ENCODE measurements around the gene PMAIP1. TPM values are rescaled to one million over a fixed set of nuclear protein-coding genes. Genes with fewer than 3 reads are reported as not detected.

Gene PMAIP1
- total RNA-seq, 2 experiments from 2014 or later, result 22.9 to 23.3 TPM

- ChIA-PET POLR2A (interaction anchor here (0.6 to 1.2 kb wide), 3 partner anchors 35 to 1354 kb away, joined by 3 to 5 read pairs (median 3); no protein-coding TSS in a partner anchor), CTCF (ENCODE audit: unreplicated experiment) (interaction anchor here (0.7 kb wide), 1 partner anchor 21 kb away, joined by 8 read pairs; no protein-coding TSS in a partner anchor)
- Histone ChIP-seq H3K79me2 (ENCODE audit: insufficient read depth, low read depth, low read length) (peaks cover 22% of the 10 kb centered on the region), H3K36me3 (ENCODE audit: insufficient read depth, low read length) (peaks cover 15% of the 10 kb centered on the region), H2AFZ (ENCODE audit: low read length) (no peak overlapping the region), H4K20me1 (ENCODE audit: insufficient read depth, low read length) (peaks cover 15% of the 10 kb centered on the region), H3K27ac (ENCODE audit: low read depth, low read length, poor library complexity, severe bottlenecking) (no peak overlapping the region), H3K9me3 (ENCODE audit: low read length) (no peaks in the 10 kb centered on the region), H3K4me1 (ENCODE audit: insufficient read depth, low read length, poor library complexity, severe bottlenecking) (peaks cover 10% of the 10 kb centered on the region), H3K4me2 (ENCODE audit: low read length) (no peak overlapping the region), H3K4me3 (ENCODE audit: low read depth, low read length, poor library complexity, severe bottlenecking) (no peak overlapping the region), H3K9me2 (ENCODE audit: insufficient read depth, low read length) (no peaks in the 10 kb centered on the region)
- TF ChIP-seq, protein P1, sequence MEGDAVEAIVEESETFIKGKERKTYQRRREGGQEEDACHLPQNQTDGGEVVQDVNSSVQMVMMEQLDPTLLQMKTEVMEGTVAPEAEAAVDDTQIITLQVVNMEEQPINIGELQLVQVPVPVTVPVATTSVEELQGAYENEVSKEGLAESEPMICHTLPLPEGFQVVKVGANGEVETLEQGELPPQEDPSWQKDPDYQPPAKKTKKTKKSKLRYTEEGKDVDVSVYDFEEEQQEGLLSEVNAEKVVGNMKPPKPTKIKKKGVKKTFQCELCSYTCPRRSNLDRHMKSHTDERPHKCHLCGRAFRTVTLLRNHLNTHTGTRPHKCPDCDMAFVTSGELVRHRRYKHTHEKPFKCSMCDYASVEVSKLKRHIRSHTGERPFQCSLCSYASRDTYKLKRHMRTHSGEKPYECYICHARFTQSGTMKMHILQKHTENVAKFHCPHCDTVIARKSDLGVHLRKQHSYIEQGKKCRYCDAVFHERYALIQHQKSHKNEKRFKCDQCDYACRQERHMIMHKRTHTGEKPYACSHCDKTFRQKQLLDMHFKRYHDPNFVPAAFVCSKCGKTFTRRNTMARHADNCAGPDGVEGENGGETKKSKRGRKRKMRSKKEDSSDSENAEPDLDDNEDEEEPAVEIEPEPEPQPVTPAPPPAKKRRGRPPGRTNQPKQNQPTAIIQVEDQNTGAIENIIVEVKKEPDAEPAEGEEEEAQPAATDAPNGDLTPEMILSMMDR (conservative IDR thresholded peaks at IDR 0.05; ENCODE audit: low read length), result no peak
- no peak for TF ChIP-seq EZH2phosphoT487 (IDR thresholded peaks at IDR 0.05; ENCODE audit: borderline replicate concordance, low read depth, low read length)
- no TSS peak for BruUV-seq (replicated peaks)
- intact Hi-C loops (cut with micrococcal nuclease; ENCODE audit: unreplicated experiment), result no loop called here
- no peak for DNase-seq (ENCODE audit: low spot score)
Measured at GRCh38 chr18:59897321-59897954, 2.4 kb upstream of the PMAIP1 start.

- BruUV-seq (replicated peaks), result no TSS peak
- POLR2A ChIA-PET, result interaction anchor here (3.5 kb wide), 1 partner anchor 14 kb away, joined by 22 read pairs; no protein-coding TSS in a partner anchor
Measured at GRCh38 chr18:59898093-59898492, 1.7 kb upstream of the PMAIP1 start.

More at GRCh38 chr18:59898093-59898492, 1.7 kb upstream of the PMAIP1 start:
- Histone ChIP-seq H3K4me3 (ENCODE audit: low read depth, low read length, poor library complexity, severe bottlenecking) (no peak overlapping the region), H3K4me1 (ENCODE audit: insufficient read depth, low read length, poor library complexity, severe bottlenecking) (peaks cover 16% of the 10 kb centered on the region), H3K4me2 (ENCODE audit: low read length) (no peak overlapping the region), H3K9me2 (ENCODE audit: insufficient read depth, low read length) (no peaks in the 10 kb centered on the region), H3K36me3 (ENCODE audit: insufficient read depth, low read length) (peaks cover 22% of the 10 kb centered on the region), H2AFZ (ENCODE audit: low read length) (no peak overlapping the region), H3K79me2 (ENCODE audit: insufficient read depth, low read depth, low read length) (peaks cover 28% of the 10 kb centered on the region), H4K20me1 (ENCODE audit: insufficient read depth, low read length) (peaks cover 22% of the 10 kb centered on the region), H3K9me3 (ENCODE audit: low read length) (no peaks in the 10 kb centered on the region), H3K27ac (ENCODE audit: low read depth, low read length, poor library complexity, severe bottlenecking) (no peak overlapping the region)
- intact Hi-C loops (cut with micrococcal nuclease; ENCODE audit: unreplicated experiment), result no loop called here
- CTCF ChIA-PET (ENCODE audit: unreplicated experiment), result no interaction called here
- TF ChIP-seq, protein P1 (conservative IDR thresholded peaks at IDR 0.05; ENCODE audit: low read length), result no peak
- TF ChIP-seq EZH2phosphoT487 (IDR thresholded peaks at IDR 0.05; ENCODE audit: borderline replicate concordance, low read depth, low read length), result no peak
- DNase-seq (ENCODE audit: low spot score), result no peak
